ENCODE results near the gene ATP6V1A. TPM values are rescaled to one million over a fixed set of nuclear protein-coding genes. Genes with fewer than 3 reads are reported as not detected.

ATP6V1A gene
- polyA plus RNA-seq, 1 of the 3 experiments (the other 2 are of a cell fraction) = 12.1 TPM

DNA sequence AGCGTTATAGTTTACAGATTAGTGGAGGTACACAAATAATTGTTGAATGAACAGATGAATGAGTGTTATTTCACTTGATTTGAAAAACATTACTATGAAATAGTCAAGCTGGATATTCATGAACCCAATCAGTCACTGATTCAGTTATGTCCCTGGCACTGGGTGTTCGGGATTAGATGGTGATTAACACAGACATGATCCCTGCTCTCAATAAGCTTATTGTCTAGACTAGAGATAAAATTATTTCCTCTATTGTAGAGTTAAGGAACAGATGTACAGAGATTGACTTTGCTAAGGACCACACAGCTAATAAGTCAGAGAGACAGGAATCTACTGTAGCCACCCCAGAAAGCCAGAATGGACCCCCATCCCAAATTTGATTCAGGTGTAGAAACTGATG, 92.7 kb downstream of the ATP6V1A start:
- Histone ChIP-seq H3K27ac (ENCODE audit: low read depth in 2 of 2, low read length in 1 of 2) (no peak overlapping the region), H3K9me2 (no peaks in the 10 kb centered on the region), H4K20me1 (ENCODE audit: insufficient read depth) (no peaks in the 10 kb centered on the region), H3K4me1 (ENCODE audit: control insufficient read depth in 1 of 2, insufficient read depth in 2 of 2, low read depth in 1 of 2, low read length in 1 of 2) (no peaks in the 10 kb centered on the region; a peak in 1 of 4 replicates), H3K27me3 (ENCODE audit: insufficient read depth) (no peaks in the 10 kb centered on the region), H3K4me3 (ENCODE audit: low read depth in 2 of 2, low read length in 1 of 2) (peak overlapping the region; percentile 57 to 81; a peak in 3 of 4 replicates), H3K79me2 (ENCODE audit: insufficient read depth) (no peaks in the 10 kb centered on the region), H3F3A (replicated peaks; ENCODE audit: insufficient read depth) (peaks cover 6% of the 10 kb centered on the region), H2AFZ (ENCODE audit: low read depth) (peak overlapping the region; percentile 98), H3K9ac (peak overlapping the region; percentile 74), H3K9me3 (no peaks in the 10 kb centered on the region), H3K4me2 (peak overlapping the region; percentile 82), H3K36me3 (replicated peaks in 1 of 2; ENCODE audit: control insufficient read depth in 1 of 2, insufficient read depth in 2 of 2, low read length in 1 of 2) (no peaks in the 10 kb centered on the region)
- no peak for DNase-seq
- 89% methylated on average over 2 of the region's 2 CpGs for WGBS (ENCODE audit: low lambda C conversion rate)
- ChIA-PET CTCF (interaction anchor here (0.8 to 2.5 kb wide), 7 partner anchors 9 to 103 kb away, joined by 3 to 10 read pairs (median 4); no protein-coding TSS in a partner anchor), POLR2A (no interaction called here)
- TF ChIP-seq NRF1 (IDR thresholded peaks at IDR 0.05; ENCODE audit: low read depth, low read length) = no peak
- TF ChIP-seq FOXJ3 (CRISPR knock-in tag; IDR thresholded peaks at IDR 0.05) = no peak
- no peak for TF ChIP-seq EP300 (IDR thresholded peaks at IDR 0.05; ENCODE audit: borderline replicate concordance in 1 of 2, low read depth in 1 of 2, low read length in 1 of 2)

DNA sequence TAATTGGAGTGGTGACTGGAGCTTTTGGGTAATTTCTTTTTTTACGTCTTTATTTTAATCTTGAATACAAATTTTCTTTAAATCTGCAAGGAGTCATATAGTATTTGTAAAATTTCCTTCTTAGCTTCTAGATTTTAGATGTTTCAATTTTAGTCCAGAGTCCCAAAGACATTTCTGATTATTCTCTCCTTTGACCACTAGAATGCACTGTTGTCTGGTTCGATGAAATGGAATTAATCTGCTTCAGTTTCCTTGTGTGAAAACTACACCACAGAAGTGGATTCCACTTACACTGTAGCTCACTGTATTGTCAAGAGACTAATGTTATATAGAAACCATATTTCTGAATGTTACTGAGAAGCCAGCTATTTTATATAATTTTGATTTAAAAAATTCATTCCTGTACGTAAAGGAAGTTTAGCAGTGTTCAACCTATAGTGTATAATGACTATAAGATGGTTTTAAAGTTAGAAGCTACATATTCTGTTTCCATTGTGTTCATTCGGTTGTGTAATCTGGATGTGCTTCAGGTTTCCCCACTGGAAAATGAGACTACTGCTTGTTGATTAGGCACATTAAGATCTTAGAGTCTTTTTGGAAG, 97.9 kb downstream of the ATP6V1A start:
- Histone ChIP-seq H3K4me2 (no peak overlapping the region), H3K27ac (ENCODE audit: low read depth in 2 of 2, low read length in 1 of 2) (no peak overlapping the region), H3F3A (replicated peaks; ENCODE audit: insufficient read depth) (peaks cover 9% of the 10 kb centered on the region), H3K9me3 (no peaks in the 10 kb centered on the region), H3K36me3 (replicated peaks in 1 of 2; ENCODE audit: control insufficient read depth in 1 of 2, insufficient read depth in 2 of 2, low read length in 1 of 2) (no peaks in the 10 kb centered on the region), H3K79me2 (ENCODE audit: insufficient read depth) (no peaks in the 10 kb centered on the region), H2AFZ (ENCODE audit: low read depth) (no peak overlapping the region), H3K27me3 (ENCODE audit: insufficient read depth) (no peaks in the 10 kb centered on the region), H3K9ac (no peak overlapping the region), H3K4me3 (ENCODE audit: low read depth in 2 of 2, low read length in 1 of 2) (peak overlapping the region in 1 of 2 experiments; percentile 17; a peak in 1 of 4 replicates), H3K9me2 (no peaks in the 10 kb centered on the region), H3K4me1 (ENCODE audit: control insufficient read depth in 1 of 2, insufficient read depth in 2 of 2, low read depth in 1 of 2, low read length in 1 of 2) (no peaks in the 10 kb centered on the region), H4K20me1 (ENCODE audit: insufficient read depth) (no peaks in the 10 kb centered on the region)
- DNase-seq = peak; percentile 47
- POLR2A ChIA-PET = no interaction called here
- TF ChIP-seq, protein P1, sequence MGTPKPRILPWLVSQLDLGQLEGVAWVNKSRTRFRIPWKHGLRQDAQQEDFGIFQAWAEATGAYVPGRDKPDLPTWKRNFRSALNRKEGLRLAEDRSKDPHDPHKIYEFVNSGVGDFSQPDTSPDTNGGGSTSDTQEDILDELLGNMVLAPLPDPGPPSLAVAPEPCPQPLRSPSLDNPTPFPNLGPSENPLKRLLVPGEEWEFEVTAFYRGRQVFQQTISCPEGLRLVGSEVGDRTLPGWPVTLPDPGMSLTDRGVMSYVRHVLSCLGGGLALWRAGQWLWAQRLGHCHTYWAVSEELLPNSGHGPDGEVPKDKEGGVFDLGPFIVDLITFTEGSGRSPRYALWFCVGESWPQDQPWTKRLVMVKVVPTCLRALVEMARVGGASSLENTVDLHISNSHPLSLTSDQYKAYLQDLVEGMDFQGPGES (IDR thresholded peaks at IDR 0.05; ENCODE audit: low read depth, low read length) = no peak
- no peak for TF ChIP-seq EP300 (IDR thresholded peaks at IDR 0.05; ENCODE audit: borderline replicate concordance in 1 of 2, low read depth in 1 of 2, low read length in 1 of 2)
- TF ChIP-seq SMC3 (IDR thresholded peaks at IDR 0.05; ENCODE audit: low read depth, low read length) = peak; percentile 42
- TF ChIP-seq, protein P2, sequence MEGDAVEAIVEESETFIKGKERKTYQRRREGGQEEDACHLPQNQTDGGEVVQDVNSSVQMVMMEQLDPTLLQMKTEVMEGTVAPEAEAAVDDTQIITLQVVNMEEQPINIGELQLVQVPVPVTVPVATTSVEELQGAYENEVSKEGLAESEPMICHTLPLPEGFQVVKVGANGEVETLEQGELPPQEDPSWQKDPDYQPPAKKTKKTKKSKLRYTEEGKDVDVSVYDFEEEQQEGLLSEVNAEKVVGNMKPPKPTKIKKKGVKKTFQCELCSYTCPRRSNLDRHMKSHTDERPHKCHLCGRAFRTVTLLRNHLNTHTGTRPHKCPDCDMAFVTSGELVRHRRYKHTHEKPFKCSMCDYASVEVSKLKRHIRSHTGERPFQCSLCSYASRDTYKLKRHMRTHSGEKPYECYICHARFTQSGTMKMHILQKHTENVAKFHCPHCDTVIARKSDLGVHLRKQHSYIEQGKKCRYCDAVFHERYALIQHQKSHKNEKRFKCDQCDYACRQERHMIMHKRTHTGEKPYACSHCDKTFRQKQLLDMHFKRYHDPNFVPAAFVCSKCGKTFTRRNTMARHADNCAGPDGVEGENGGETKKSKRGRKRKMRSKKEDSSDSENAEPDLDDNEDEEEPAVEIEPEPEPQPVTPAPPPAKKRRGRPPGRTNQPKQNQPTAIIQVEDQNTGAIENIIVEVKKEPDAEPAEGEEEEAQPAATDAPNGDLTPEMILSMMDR (IDR thresholded peaks at IDR 0.05) = peak; percentile 75
- no peak for TF ChIP-seq GABPA (IDR thresholded peaks at IDR 0.05; ENCODE audit: low read depth)
- no peak for TF ChIP-seq POLR2AphosphoS5 (IDR thresholded peaks at IDR 0.05; ENCODE audit: low read depth, low read length)
- TF ChIP-seq GATA2 (CRISPR knock-in tag; IDR thresholded peaks at IDR 0.05) = no peak
- no peak for TF ChIP-seq NFIC (IDR thresholded peaks at IDR 0.05; ENCODE audit: borderline replicate concordance)
- TF ChIP-seq, protein P3, sequence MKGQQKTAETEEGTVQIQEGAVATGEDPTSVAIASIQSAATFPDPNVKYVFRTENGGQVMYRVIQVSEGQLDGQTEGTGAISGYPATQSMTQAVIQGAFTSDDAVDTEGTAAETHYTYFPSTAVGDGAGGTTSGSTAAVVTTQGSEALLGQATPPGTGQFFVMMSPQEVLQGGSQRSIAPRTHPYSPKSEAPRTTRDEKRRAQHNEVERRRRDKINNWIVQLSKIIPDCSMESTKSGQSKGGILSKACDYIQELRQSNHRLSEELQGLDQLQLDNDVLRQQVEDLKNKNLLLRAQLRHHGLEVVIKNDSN (IDR thresholded peaks at IDR 0.05; ENCODE audit: borderline replicate concordance, low read depth) = no peak
- no peak for TF ChIP-seq TCF12 (IDR thresholded peaks at IDR 0.05)
- TF ChIP-seq YY1 (IDR thresholded peaks at IDR 0.05; ENCODE audit: low read depth) = no peak
- no peak for TF ChIP-seq SIN3A (IDR thresholded peaks at IDR 0.05; ENCODE audit: borderline replicate concordance, low read depth, low read length)
- TF ChIP-seq FOXM1 (IDR thresholded peaks at IDR 0.05; ENCODE audit: low read depth) = no peak
- no peak for TF ChIP-seq FOSL2 (IDR thresholded peaks at IDR 0.05; ENCODE audit: borderline replicate concordance, low read depth)
- TF ChIP-seq RAD21 (IDR thresholded peaks at IDR 0.05; ENCODE audit: low read length) = peak; percentile 72
- CTCF ChIA-PET = interaction anchor here (0.5 to 4.2 kb wide), 43 partner anchors 11 to 453 kb away, joined by 3 to 27 read pairs (median 3); partner anchors contain the start of gene DRD3
- 60% methylated on average over 4 of the region's 4 CpGs for WGBS (ENCODE audit: low lambda C conversion rate)
